HepG2 (cell line): ENCODE results near the gene RAB17. TPM values are rescaled to one million over a fixed set of nuclear protein-coding genes. Genes with fewer than 3 reads are reported as not detected.

Experiments
- GRHL1 ChIP-seq: sonication (generic); formaldehyde crosslinking; conservative IDR thresholded peaks from 2 replicates; pipeline ENCODE4 v1.8.0; 2022; ENCODE audit warnings: missing genetic modification reagents
- MED13 ChIP-seq: sonication (generic); formaldehyde crosslinking; IDR thresholded peaks from 2 replicates; pipeline ENCODE4 v1.5.0; 2020; ENCODE audit warnings: missing genetic modification reagents
- POLR2AphosphoS2 ChIP-seq: IDR thresholded peaks from 2 replicates; pipeline ENCODE4 v1.6.1; 2011; ENCODE audit warnings: low read depth, low read length, improper control_type of control experiment
- THAP7 ChIP-seq: sonication (generic); formaldehyde crosslinking; IDR thresholded peaks from 2 replicates; pipeline ENCODE4 v1.8.1; 2023; ENCODE audit warnings: mild to moderate bottlenecking, missing genetic modification reagents
- ZBTB26 ChIP-seq: IDR thresholded peaks from 2 replicates; pipeline ENCODE4 v1.6.1; 2016; ENCODE audit warnings: missing compliant biosample characterization, missing genetic modification reagents, borderline replicate concordance
- ZFP82 ChIP-seq: sonication (generic); formaldehyde crosslinking; IDR thresholded peaks from 2 replicates; pipeline ENCODE4 v1.5.1; 2020; ENCODE audit warnings: mild to moderate bottlenecking, missing genetic modification reagents, borderline replicate concordance
- ZKSCAN8 ChIP-seq: IDR thresholded peaks from 2 replicates; pipeline ENCODE4 v1.6.1; 2016; ENCODE audit warnings: borderline replicate concordance, missing genetic modification reagents, missing compliant biosample characterization
- ZNF331 ChIP-seq: sonication (generic); formaldehyde crosslinking; IDR thresholded peaks from 2 replicates; pipeline ENCODE4 v1.4.0; 2020; ENCODE audit warnings: missing genetic modification reagents
- ZNF337 ChIP-seq: sonication (generic); formaldehyde crosslinking; IDR thresholded peaks from 2 replicates; pipeline ENCODE4 v1.5.1; 2020; ENCODE audit warnings: missing genetic modification reagents, low read depth, mild to moderate bottlenecking, borderline replicate concordance
- ZNF550 ChIP-seq: sonication (generic); formaldehyde crosslinking; IDR thresholded peaks from 2 replicates; pipeline ENCODE4 v1.4.0; 2020; ENCODE audit warnings: mild to moderate bottlenecking, missing genetic modification reagents, borderline replicate concordance
- polyA plus RNA-seq, 8 experiments: library from polyadenylated mRNA; depleted of rRNA in 3 of 8; stranded (reverse) in 7 of 8; unstranded in 1 of 8; fragments of >200 nt; fragmentation: Illumina TruSeq in 4 of 8; extraction: Trizol in 4 of 8; gene quantifications; 2 replicates each; pipeline versions ENCODE4 v1.2.1 to v1.2.3, GENCODE V29; 2011 to 2016; ENCODE audit warnings: low read depth in 4 of 8, missing spikeins in 1 of 8, mixed read lengths in 1 of 8; ENCODE audit not compliant: insufficient read depth in 1 of 8
- total RNA-seq, 5 experiments: library from RNA; depleted of rRNA; stranded (reverse); fragments of >200 nt; fragmentation: Illumina TruSeq; extraction: Trizol; gene quantifications; 2 replicates each; pipeline ENCODE4 v1.2.3, GENCODE V29; 2016; ENCODE audit warnings: low read depth in 1 of 5
- TF ChIP-seq, protein P1 (sequence below): sonication (generic); formaldehyde crosslinking; IDR thresholded peaks from 2 replicates; pipeline ENCODE4 v1.4.0; 2020; ENCODE audit warnings: missing genetic modification reagents

The RAB17 gene
- total and polyA plus RNA-seq, 2 of the 13 experiments (the other 11 are each of a cell fraction or from before 2014, with no cell fraction given) = 68.0 to 124 TPM

DNA sequence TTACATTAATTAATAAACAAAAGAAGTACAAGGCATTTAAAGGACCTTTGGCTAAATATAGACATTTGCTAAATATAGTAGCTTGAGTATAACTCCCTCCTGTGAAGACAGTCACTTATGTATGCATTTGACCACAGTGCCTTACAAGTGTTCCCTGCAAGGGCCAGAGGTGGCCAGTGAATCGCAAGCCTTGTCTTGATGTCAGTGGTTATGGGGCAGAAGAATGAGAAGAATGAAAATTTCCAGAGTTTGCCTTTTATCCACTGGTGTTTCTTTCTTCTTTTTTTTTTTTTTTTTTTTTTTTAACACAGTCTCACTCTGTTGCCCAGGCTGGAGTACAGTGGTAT lies 38.6 kb upstream of the RAB17 start (continued):
- TF ChIP-seq, protein P1, sequence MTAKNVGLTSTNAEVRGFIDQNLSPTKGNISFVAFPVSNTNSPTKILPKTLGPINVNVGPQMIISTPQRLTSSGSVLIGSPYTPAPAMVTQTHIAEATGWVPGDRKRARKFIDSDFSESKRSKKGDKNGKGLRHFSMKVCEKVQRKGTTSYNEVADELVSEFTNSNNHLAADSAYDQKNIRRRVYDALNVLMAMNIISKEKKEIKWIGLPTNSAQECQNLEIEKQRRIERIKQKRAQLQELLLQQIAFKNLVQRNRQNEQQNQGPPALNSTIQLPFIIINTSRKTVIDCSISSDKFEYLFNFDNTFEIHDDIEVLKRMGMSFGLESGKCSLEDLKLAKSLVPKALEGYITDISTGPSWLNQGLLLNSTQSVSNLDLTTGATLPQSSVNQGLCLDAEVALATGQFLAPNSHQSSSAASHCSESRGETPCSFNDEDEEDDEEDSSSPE (CRISPR knock-in tag) = no peak
- TF ChIP-seq ZKSCAN8 (CRISPR knock-in tag) (no peak), ZNF550 (no peak), MED13 (CRISPR knock-in tag) (no peak), ZNF331 (CRISPR knock-in tag) (no peak), GRHL1 (CRISPR knock-in tag) (no peak), ZNF337 (CRISPR knock-in tag) (no peak), ZFP82 (CRISPR knock-in tag) (no peak), THAP7 (CRISPR knock-in tag) (no peak), POLR2AphosphoS2 (no peak), ZBTB26 (CRISPR knock-in tag) (no peak)
